ENCODE measurements around the gene RRAGC.

Gene RRAGC, protein sequence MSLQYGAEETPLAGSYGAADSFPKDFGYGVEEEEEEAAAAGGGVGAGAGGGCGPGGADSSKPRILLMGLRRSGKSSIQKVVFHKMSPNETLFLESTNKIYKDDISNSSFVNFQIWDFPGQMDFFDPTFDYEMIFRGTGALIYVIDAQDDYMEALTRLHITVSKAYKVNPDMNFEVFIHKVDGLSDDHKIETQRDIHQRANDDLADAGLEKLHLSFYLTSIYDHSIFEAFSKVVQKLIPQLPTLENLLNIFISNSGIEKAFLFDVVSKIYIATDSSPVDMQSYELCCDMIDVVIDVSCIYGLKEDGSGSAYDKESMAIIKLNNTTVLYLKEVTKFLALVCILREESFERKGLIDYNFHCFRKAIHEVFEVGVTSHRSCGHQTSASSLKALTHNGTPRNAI
- total RNA-seq, result 12.7 to 13.0 reads per million in 2 donors

DNA sequence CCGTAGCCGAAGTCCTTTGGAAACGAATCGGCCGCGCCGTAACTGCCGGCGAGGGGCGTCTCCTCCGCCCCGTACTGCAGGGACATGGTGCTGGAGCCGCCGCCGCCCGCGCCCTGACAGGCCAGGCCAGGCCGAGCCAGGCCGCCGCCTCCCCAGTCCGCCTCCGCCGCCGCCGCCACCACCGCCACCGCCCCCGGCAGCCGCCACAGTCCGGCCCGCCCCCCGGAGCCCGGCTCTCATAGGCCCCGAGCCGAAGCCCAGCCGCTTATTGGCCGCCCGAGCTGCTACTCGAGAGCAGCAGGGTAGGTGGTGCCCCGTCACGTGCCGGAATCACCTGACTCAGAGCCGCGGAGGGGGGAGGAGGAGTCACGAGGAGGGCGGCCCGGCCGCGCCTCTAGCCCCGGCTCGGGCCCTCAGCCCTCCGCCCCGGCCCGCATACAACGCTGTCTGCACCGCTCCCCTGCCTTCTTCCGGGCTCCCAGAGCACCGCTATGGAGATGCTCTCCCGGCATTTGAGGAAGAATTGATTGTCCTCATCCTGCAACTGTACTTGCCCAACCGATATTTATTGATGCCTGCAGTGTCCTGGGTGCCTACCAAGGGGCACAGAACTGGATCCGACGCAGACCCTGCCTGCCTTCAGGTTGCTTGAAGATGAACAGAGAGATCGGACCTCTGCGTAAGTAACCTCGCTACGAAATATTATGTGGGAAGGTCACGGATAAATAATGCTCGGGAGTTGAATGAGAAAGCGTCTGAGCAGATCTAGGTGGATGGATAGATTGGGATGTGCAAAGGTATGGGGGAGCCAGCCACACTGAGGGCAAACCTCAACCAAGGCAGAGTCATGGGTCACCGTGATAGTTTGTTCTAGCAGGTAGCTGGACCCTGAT is at the start of gene RRAGC:
RRAGC (minus strand) TSS at position 212 of the 893 bp plus-strand sequence; CDS start at position 86, 126 bp downstream.
- peak; percentile 99 for DNase-seq

DNA sequence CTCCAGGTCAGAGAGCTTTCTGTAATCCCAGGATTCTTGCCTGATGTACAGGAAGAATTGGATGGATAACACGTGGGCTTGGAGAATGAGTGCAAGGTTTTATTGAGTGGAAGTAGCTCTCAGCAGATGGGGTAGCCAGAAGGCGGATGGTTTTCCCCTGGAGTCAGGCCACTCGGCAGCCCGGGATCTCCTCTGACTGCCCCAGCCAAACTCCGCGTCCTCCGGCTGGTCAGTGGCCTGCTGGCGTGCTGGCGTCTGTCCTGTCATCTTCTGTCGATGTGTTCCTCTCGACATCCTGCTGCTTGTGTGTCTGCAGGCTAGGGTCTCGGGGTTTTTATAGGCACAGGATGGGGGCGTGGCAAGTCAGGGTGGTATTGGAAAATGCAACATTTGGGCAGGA is 49.2 kb upstream of the RRAGC start:
- DNase-seq, result no peak

DNA sequence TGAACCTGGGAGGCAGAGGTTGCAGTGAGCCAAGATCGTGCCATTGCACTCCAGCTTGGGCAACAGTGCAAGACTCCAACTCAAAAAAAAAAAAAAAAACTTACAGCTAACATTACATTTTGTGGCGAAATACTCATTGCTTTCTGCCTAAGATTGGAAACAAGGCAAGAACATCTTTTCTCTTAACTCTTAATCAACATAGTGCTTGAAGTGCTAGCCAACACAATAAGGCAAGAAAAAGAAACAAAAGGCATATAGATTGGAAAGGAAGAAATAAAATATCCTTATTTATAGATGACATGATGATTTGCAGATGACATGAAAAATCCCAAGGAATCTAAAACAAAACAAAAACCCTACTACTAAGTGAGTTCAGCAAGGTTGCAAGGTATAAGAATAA is 46.4 kb upstream of the RRAGC start:
- no peak for DNase-seq

DNA sequence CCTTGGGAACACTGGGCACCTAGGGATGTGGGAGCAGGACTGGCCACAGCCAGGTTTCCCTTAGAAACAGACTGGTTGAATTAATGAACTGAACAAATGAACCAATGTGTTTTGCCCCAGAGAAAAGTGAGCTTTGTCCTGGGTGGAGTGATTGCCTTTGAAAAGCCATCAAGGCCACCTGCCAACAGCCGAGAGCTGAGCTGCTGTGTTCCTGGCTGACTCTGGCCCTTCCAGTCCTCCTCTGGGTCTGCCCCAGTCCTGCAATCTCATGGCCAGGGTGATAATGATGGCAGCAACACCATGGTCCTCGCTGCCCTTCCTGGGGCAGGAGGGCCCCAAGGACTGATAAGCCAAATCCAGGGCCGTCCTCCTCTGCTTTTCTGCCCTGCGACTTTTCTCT is 40.0 kb upstream of the RRAGC start:
- no peak for DNase-seq

DNA sequence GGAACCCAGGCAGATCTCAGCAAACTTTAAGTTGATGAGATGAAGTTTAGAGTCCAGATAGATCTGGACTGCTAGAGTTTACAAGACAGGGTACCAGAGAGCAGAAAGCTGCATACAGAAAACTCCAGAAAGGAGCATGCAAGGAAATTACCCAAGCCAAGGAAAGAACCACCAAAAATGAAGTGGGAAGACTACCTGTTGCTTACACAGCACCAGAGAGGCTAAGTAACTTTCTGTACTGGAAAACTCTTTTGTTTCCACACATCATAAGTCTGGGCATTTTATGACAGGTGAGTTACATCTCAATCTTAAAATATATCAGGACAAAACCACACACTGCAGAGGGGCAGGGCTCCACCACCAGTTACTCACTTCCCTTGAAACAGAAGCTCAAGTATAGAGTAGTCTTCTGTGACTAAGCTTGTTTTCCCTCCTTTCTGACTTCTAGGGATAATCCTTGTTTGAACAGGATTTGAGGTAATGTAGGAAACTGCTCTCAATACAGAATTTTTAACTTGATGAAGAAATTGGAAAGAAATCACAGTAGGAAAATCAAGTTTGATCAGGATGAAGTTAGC is 39.2 kb upstream of the RRAGC start:
- DNase-seq, result no peak

DNA sequence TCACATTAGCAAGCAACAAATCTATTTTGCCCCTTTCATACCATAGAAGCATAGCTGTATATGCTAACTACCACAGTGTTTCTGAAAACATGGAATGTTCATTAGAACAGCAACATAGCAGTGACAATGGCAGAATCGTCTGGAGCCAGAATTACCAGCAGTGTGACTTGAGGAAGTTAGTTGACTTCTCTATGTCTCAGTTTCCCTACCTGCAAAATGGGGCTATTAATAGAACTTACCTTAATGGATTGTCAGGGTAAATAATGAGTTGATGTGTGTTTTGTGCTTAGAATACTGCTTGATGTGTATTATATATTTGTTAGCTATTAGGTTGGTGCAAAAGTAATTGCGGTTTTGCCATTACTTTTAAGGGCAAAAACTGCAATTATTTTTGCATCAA is 36.6 kb upstream of the RRAGC start:
- no peak for DNase-seq

DNA sequence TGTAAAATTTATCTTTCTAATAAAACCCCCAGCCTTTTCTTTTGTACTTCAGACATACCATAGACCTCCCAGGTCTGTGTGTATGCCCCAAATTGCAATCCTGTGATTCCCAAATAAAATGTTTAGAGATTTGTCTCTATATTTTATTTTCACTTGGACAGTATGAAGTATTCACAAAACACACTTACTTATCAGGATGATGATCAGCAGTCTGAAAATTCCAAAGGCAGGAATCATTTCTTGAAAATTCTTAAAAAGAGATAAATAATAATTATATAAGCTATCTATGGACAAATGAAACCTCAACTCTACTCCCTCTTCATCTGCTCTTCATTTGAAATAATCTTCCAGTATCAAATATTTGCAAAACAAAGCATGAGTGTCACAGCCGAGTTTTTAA is 33.4 kb upstream of the RRAGC start:
- no peak for DNase-seq

DNA sequence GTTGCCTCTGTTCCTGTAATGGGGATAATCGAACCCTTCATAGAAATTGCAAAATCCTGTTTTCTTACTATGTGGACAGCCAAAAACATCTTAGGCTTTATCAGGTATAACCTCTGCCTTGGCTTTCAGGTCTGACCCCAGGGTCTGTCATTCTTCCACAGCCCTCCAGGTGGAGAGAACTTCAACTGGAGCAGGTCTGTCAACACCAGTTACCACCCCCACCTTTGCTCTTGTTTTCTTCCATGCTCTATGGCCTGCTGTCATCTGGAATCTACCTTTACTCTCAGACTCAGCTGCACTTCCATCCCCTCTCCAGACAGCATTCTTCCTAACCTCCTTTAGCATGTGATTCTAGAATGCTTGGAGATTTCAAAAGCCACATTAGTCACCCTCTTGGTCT is 32.2 kb upstream of the RRAGC start:
- no peak for DNase-seq

DNA sequence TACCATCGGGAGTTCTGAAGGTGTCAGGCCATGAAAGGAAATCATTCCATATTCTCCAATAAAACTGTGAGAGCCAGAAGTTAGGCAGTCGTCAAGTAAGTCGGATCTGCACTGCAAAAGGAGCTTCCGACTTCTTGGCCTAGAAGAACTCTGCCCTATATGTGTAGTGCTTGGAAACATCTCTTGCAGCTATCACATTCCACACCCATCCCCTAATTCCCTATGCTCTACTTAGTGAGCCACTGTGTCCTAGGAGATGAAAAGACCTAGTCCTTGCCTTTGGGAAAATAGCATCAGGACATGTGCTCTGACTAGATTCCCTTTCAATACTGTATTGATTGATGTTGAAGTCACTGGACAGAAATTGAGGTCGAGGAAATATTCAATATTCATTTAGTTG is 30.0 kb upstream of the RRAGC start:
- DNase-seq, result no peak

DNA sequence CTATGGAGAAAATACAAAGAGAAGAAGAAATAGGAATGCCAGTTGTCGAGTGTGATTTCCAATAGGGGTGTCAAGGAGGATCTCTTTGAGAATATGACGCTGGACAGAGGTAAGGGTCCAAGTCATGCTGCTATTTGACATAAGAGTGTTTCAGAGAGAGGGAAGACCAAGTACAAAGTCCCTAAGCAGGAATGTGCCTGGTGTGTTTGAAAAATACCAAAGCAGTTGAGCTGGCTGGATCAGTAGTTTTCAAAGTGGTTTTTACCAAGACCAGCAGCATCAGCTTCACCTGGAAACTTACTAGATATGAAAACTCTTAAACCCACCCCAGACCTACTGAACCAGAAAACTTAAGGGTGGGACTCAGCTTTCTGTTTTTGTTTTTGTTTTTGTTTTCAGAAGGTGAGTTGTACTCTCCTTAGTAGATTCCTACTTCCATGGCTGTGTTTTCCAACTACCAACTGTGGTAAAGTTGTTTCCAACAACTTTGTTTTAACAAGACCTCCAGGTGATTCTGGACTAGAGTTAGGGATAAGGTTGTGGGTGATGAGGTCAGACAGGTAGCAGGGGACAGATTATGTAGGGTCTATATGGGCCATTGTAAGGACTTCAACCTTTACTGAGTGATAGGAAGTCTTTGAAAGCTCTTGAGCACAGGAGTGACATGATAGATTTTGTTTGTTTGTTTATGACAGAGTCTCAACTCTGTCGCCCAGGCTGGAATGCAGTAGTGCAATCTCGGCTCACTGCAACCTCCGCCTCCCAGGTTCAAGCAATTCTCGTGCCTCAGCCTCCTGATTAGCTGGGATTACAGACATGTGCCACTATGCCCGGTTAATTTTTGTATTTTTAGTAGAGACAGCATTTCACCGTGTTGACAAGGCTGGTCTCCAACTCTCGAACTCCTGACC is 29.1 kb upstream of the RRAGC start:
- no peak for DNase-seq

DNA sequence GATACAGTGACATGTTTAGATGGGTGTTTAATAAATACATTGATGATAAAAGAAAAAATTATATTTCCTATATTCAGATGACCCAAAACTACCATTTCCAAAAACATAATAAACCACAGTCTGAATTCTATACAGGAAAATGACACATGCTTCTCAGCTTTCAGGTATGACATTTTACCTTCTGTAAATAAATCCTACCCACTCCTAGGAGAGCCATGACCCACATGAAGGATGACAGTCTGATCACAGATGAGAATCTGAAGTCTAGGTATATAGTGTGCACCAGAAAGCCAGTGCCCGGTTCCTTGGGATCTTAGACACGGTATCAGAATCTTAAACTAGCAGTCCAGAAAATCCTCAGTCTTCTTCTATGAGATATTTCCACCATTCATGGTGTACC is 25.5 kb upstream of the RRAGC start:
- no peak for DNase-seq

DNA sequence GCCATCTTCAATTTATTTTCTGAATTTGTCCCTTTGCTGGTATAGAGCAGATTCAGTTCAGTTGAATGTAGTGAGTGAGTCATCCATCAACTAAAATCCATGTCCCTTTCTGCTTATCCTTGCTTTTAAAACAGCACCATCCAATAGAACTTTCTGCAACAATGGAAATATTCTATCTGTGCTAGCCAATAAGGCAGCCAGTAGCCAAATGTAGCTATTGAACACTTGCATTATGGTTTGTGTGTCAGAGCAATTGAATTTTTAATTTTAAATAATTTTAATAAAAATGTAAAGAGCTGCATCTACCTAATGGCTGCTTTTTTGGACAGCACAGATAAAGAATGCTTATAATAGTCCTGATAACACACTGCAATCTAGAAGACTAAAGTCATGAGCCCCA is 21.9 kb upstream of the RRAGC start, which contains the start of gene GJA9:
GJA9 (minus strand) TSS at position 101 of the 400 bp plus-strand sequence. CDS start 5,489 bp downstream, outside the sequence.
- no peak for DNase-seq

DNA sequence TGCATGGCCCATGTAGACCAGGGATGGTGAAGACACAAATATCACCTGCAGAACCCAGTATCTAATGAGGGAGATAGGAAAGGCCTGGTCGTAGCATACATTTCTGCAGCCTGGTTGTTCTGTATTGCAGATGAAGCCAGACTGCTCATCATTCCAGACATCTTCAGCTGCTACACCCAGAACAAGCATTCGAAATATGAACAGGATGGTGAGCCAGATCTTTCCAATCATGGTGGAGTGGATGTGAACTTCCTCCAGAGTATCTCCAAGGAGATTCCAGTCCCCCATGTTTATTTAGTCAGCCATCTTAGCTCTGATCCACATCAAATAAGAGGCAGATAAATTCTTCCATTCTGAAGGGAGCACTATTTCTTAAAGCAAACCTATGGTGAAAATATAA is 16.2 kb upstream of the RRAGC start:
- DNase-seq, result no peak

DNA sequence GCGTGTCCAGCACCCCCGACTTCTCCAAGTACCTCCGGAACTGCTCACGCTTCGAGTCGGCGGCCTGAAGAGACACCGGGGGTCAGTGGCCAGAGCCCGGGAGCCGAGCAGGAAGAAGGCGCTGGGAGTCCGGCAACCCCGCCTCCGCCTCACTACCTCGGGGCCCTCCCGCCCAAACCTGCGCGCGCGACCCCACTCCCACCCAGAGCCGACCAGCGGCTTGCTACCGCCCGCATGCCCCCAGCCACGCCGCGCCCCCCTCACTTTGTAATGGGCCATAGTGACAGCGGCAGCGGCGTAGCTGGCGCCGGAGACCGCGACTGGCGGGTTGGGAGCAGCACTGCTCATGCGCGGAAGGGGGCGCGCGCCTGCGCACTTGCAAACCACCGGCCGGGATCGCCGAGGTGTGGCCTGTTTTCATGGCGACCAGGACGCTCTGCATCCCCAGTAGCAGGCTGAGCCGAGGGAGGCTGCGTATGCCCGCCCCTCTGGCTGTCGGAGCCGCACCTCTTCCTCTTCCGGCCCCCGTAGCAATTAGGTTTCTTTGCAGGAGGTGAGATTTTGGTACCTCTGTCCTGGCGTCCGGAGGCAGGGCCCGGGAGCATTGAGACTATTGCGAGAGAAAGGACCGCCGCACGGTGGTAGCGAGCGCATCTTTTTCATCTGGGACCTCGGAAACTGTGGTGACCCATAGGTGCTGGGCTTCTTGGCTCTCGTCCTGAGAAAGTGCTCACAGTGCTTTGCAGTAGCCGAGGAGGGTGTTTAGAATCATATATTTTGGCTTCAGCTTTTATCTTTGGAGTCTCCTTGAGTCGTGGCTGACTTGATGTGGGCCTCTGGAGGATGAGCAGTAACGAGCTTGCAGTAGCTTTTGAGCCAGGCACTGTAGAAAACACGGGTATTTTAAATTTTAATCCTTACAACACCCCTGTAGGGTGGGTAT is 13.7 kb upstream of the RRAGC start, which contains the start of gene MYCBP:
MYCBP (minus strand) TSS at position 322 of the 943 bp plus-strand sequence; CDS start at position 279, 43 bp downstream.
- peak; percentile 96 for DNase-seq

DNA sequence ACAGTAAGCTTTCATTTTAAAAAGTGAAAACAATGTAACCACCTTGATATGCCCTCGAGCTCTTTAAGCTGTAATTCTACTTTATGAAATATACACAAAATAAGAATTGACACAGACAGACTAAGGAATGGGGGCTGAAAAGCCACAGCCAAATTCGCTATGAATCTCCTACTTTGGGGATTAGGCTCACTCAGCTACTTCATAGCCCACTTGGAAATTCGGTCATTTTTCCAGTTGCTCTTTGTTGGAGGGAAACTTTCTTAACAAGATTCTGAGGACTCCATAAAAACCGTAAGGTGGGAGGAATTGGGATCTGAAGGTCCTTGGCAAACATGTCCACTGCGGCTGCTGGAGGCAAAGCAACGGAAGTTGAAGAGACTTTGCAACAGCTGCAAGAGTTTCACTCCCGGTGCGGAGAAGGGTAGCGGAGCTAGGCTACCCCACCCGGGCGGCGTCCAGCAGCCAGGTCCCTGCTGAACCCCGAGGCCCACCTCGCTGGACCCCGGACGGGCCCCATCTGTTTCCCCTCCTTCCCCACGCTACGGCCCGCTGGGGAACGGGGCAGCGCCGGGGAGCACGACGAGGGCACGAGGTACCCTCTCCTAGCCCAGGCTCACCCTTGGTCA is 12.9 kb upstream of the RRAGC start:
- DNase-seq, result no peak

DNA sequence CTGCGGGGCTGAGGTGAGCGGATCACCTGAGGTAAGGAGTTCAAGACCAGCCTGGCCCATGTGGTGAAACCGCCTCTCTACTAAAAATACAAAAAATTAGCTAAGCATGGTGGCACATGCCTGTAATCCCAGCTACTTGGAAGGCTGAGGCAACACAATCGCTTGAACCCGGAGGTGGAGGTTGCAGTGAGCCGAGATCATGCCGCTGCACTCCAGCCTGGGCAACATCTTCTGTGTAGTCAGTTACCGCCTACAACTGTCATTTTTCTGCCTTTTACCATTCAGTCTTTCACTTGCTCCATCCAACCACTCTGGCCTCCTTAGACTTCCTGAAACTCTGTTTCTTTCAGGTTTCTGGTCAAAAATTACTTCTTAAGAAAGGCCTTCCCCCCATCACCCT is 11.4 kb upstream of the RRAGC start:
- no peak for DNase-seq

DNA sequence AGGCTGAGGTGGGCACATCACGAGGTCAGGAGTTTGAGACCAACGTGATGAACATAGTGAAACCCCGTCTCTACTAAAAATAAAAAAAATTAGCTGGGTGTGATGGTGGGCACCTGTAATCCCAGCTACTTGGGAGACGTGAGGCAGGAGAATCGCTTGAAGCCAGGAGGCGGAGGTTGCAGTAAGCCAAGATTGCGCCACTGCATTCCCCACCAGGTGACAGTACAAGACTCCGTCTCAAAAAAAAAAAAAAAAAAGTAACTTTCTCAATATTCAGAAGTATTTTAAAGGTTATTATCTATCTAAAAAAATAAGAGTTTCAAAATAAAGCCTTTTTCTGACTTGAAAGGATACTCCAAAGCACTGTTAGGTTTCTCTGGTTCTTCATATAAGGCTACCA is 7.6 kb upstream of the RRAGC start:
- DNase-seq, result no peak

DNA sequence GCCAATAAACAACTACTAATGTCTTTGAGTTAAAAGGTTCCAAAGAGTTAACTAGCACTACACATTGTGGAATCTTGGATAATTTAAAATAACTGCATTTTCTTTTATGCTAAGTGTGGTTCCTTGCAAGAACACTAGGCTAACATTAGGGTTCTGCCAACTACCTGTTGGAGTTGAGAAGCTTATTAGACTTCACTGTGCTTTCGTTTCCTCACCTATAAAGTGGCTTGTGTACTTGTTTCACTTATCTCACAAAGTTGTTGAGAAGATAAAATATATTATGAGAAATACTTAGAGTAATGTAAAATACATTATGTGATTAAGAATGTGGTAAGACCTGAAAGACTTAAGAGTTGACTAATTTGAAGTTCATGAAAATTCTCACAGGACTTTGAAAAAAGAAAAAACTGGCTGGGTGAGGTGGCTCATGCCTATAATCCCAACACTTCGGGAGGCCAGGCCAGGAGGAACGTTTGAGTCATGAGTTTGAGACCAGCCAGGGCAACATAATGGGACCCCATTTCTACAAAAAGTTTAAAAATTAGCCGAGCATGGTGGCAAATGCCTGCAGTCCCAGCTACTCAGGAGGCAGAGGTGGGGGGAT is 5.6 kb upstream of the RRAGC start:
- DNase-seq, result no peak

DNA sequence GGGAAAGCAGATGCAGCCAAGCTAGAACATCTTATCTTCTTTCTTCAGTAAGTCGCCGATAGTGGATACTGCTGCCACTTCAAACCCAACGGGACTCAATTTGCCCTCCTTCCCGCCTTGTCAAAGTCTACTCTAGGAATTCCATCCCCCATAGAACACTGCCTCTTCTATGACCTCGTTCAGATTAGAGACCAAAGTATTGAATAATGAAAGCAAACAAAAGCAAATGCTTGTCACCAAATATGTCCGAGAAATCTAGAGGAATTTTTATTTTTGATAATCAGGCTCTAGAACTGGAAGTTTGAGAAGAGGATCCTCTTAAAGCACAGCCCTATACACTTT is 853 bp upstream of the RRAGC start:
- no peak for DNase-seq

All from activated gamma-delta T cell (primary cell).